ENCODE data around the gene INCA1. TPM values are rescaled to one million over a fixed set of nuclear protein-coding genes. Genes with fewer than 3 reads are reported as not detected.
A peak's percentile ranks its signal among the peaks of the same experiment; 100 is the strongest.

INCA1 gene
- total RNA-seq, 1 donor from 2014 or later, result 0.44 TPM

DNA sequence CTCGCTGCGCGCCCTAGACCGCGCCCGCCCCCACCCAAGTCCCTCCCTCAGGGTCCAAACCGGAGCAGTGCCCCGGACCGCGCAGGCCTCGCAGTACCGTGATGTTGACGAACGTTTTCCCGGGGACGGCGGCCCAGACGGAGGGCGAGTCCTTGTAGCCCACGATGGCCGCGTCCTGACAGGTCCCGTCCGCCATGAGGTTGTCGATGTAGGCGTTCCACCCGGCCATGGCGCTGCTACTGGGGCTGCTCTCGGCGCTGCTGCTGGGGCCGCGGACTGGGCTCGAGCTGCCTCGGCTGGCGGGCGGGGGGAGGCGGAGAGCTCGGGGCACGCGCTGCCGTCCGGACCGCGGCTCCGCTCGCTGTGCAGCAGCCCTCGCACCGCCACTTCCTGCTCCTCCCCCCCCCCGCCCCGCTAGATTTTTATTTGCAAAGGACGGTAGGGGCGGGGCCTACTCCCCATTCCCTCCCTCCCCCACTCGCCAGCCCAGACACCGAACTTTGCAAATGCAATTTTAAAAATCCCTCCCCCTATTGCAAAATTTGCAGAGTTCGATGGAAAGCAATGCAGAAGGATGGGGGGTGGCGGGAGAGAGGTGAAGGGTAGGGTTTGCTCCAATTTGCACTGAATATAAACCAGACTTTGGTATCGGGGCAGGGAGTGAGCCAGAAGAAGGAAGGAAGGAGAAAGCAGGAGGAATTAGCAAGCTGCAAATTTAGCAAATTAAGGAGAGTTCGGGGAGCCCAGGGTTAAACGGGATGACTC, 49.0 kb downstream of the INCA1 start, which contains the start of gene PFN1:
Gene PFN1, minus strand, starts transcription at position 365 of the 765 bp plus-strand sequence. Its CDS starts 136 bp downstream, at position 229.
- H3K36me3 Mint-ChIP-seq (ENCODE audit: unreplicated experiment), result peaks cover 5% of the 10 kb centered on the region
- TF ChIP-seq, protein P1, sequence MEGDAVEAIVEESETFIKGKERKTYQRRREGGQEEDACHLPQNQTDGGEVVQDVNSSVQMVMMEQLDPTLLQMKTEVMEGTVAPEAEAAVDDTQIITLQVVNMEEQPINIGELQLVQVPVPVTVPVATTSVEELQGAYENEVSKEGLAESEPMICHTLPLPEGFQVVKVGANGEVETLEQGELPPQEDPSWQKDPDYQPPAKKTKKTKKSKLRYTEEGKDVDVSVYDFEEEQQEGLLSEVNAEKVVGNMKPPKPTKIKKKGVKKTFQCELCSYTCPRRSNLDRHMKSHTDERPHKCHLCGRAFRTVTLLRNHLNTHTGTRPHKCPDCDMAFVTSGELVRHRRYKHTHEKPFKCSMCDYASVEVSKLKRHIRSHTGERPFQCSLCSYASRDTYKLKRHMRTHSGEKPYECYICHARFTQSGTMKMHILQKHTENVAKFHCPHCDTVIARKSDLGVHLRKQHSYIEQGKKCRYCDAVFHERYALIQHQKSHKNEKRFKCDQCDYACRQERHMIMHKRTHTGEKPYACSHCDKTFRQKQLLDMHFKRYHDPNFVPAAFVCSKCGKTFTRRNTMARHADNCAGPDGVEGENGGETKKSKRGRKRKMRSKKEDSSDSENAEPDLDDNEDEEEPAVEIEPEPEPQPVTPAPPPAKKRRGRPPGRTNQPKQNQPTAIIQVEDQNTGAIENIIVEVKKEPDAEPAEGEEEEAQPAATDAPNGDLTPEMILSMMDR (IDR thresholded peaks at IDR 0.05; ENCODE audit: partially characterized antibody, unreplicated experiment), result no peak
- peaks cover 10% of the 10 kb centered on the region for H3K9me3 Mint-ChIP-seq (ENCODE audit: unreplicated experiment)
- H3K4me1 Mint-ChIP-seq (ENCODE audit: low read depth, unreplicated experiment), result peaks cover 29% of the 10 kb centered on the region
- H3K4me3 Mint-ChIP-seq (ENCODE audit: unreplicated experiment), result peak within 1 kb of the TSS; percentile 100
- peaks cover 5% of the 10 kb centered on the region for H3K27me3 Mint-ChIP-seq (ENCODE audit: unreplicated experiment)
- peak; percentile 84 for DNase-seq
- peak within 1 kb of the TSS; percentile 98 for H3K27ac Mint-ChIP-seq (ENCODE audit: unreplicated experiment)

DNA sequence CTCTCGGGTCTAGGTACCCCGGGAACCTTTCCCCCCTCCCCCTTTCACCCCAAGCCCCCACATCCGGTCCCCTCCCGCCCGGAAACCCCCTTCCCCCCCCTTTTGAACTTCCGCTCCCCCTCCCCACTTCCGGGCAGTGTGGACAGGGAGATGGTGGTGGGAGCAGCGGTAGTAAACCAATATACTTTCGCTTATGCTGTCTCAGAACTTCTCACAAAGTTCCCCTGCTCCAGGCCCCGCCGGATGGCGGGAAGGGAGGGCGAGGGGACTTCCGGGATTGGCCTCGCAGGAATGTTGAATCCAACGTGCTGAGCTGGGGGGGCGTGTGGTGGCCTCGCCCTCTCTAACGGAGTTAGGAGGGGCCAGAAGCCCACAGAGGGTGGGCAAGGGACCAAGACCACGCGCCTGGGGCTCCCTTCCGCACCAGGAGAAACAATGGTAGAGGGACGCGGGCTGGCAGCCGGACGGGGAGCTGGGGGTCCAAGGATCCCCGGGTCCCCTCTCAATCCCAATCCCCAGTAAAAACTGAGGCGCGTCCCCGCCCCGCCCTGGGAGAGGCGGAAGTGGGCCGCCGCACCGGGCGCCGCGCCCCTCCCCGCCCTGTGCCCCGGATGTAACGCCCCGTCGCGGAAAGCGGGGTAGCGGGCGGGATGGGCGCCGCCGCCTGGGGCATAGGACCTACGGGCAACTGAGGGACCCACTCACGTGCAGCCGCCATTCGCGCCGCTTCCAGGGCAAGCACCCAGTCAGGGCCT, 49.7 kb downstream of the INCA1 start:
- Mint-ChIP-seq H3K9me3 (ENCODE audit: unreplicated experiment) (peaks cover 8% of the 10 kb centered on the region), H3K27me3 (ENCODE audit: unreplicated experiment) (peaks cover 3% of the 10 kb centered on the region), H3K4me1 (ENCODE audit: low read depth, unreplicated experiment) (peaks cover 25% of the 10 kb centered on the region), H3K36me3 (ENCODE audit: unreplicated experiment) (peaks cover 5% of the 10 kb centered on the region), H3K4me3 (ENCODE audit: unreplicated experiment) (peak overlapping the region; percentile 95), H3K27ac (ENCODE audit: unreplicated experiment) (no peak overlapping the region)
- TF ChIP-seq, protein P1 (IDR thresholded peaks at IDR 0.05; ENCODE audit: partially characterized antibody, unreplicated experiment), result no peak
- peak; percentile 71 for DNase-seq

DNA sequence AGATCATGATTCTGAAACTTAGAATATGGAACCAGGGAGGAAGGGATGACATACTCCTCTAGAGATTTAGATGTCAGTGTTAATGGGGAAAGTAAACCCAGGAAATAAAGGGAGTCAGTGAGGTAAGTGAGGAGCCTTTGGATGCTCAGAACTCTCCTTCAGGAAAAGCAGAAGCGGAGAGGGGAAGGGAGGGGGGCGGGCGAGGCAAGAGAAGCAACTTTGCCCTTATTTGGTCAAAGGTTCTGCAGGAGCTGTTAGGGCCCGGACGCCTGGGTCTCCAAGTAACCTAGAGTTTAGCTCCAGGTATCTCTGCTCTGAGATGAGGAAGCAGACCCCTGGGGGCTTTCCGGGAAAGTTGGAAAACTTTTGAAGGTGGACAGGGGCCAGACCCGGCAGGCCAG, 50.3 kb downstream of the INCA1 start:
- Mint-ChIP-seq H3K27ac (ENCODE audit: unreplicated experiment) (peak overlapping the region; percentile 68), H3K4me1 (ENCODE audit: low read depth, unreplicated experiment) (peaks cover 26% of the 10 kb centered on the region), H3K4me3 (ENCODE audit: unreplicated experiment) (peak overlapping the region; percentile 95), H3K27me3 (ENCODE audit: unreplicated experiment) (peaks cover 3% of the 10 kb centered on the region), H3K9me3 (ENCODE audit: unreplicated experiment) (peaks cover 8% of the 10 kb centered on the region), H3K36me3 (ENCODE audit: unreplicated experiment) (peaks cover 5% of the 10 kb centered on the region)
- TF ChIP-seq, protein P1 (IDR thresholded peaks at IDR 0.05; ENCODE audit: partially characterized antibody, unreplicated experiment), result no peak
- DNase-seq, result no peak

DNA sequence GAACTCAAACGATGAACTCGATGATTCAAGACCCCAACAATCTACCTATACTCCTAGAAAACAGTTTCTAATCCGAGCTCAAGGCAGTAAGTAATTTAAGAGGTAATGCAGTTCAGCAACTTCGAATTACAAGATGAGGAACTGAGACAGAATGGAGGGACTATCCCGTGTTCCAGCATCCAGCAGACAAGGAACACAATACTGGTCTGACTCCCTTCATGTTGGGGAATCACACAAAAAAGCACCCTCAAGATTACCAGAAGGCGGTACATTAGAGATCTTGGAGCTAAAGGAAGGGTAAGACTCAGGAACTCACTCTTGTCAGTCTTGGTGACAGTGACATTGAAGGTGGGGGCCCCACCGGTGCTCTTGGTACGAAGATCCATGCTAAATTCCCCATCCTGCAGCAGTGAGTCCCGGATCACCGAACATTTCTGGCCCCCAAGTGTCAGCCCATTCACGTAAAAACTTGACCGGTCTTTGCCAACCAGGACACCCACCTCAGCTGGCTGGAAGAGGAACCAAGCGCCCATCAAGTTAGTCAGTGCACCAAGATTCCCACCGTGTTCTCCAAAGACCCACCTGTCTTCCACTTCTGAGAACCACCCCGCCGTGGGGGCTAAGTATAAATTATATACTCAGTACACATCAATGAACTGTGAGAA, 50.9 kb downstream of the INCA1 start:
- TF ChIP-seq, protein P1 (IDR thresholded peaks at IDR 0.05; ENCODE audit: partially characterized antibody, unreplicated experiment), result no peak
- peak overlapping the region; percentile 95 for H3K4me3 Mint-ChIP-seq (ENCODE audit: unreplicated experiment)
- peaks cover 8% of the 10 kb centered on the region for H3K9me3 Mint-ChIP-seq (ENCODE audit: unreplicated experiment)
- no peak for DNase-seq
- peaks cover 5% of the 10 kb centered on the region for H3K36me3 Mint-ChIP-seq (ENCODE audit: unreplicated experiment)
- H3K27ac Mint-ChIP-seq (ENCODE audit: unreplicated experiment), result peak overlapping the region; percentile 91
- peaks cover 3% of the 10 kb centered on the region for H3K27me3 Mint-ChIP-seq (ENCODE audit: unreplicated experiment)
- peaks cover 24% of the 10 kb centered on the region for H3K4me1 Mint-ChIP-seq (ENCODE audit: low read depth, unreplicated experiment)

Measured in glutamatergic neuron (in vitro differentiated cells).